ENCODE measurements around the gene PCBP3.

Gene PCBP3

GRCh38 chr21:45600248-45600647 lies 43.3 kb upstream of the PCBP3 start:
- TF ChIP-seq CTCF (IDR thresholded peaks at IDR 0.05) = no peak

DNA sequence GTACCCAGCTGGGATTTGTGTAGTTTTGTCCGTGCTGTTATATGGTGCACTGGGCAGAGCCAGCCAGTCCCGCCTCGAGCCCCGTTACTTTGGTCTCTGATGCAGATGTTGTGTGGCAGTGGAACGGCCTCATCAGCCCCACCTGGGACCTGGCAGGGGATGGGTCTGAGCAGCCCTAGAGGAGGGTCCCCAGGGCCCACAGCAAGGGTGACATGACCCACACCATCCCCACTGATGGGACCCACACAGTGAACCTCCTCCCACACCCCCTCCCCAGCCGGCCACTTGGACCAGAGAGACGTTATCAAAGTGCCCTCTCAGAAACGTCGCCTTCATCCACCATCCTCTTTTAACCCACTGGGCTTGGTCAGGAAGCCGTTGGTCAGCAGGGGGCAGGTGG lies 42.0 kb upstream of the PCBP3 start:
- no peak for TF ChIP-seq CTCF (IDR thresholded peaks at IDR 0.05)

DNA sequence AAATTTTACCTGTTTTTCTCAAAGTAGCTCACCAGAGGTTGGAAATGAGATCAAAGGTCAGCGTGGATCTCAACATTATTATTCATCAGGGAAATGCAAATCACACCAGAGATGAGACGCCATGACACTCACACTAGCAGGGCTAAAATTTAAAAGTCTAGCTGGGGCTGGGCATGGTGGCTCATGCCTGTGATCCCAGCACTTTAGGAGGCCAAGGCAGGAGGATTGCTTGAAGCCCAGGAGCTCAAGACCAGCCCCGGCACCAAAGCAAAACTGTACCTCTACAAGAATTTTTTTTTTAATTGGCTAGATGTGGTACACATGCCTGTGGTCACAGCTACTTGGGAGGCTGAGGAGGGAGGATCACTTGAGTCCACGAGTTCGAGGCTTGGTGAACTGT lies 41.4 kb upstream of the PCBP3 start:
- TF ChIP-seq CTCF (IDR thresholded peaks at IDR 0.05) = no peak

DNA sequence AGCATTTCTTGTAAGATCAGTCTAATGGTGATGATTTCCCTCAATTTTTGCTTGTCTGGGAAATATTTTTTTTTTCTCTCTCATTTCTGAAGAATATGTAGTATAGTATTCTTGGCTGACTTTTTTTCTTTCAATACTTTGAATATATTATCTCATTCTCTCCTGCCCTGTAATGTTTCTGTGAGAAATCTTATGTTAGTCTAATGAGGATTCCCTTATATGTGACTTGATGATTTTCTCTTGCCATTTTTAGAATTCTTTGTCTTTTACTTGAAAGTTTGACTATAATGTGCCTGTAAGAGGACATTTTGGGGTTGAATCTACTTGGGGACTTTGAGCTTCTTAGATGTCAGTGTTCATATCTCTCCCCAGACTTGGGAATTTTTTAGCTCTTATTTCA lies 40.0 kb upstream of the PCBP3 start:
- TF ChIP-seq CTCF (IDR thresholded peaks at IDR 0.05) = no peak

DNA sequence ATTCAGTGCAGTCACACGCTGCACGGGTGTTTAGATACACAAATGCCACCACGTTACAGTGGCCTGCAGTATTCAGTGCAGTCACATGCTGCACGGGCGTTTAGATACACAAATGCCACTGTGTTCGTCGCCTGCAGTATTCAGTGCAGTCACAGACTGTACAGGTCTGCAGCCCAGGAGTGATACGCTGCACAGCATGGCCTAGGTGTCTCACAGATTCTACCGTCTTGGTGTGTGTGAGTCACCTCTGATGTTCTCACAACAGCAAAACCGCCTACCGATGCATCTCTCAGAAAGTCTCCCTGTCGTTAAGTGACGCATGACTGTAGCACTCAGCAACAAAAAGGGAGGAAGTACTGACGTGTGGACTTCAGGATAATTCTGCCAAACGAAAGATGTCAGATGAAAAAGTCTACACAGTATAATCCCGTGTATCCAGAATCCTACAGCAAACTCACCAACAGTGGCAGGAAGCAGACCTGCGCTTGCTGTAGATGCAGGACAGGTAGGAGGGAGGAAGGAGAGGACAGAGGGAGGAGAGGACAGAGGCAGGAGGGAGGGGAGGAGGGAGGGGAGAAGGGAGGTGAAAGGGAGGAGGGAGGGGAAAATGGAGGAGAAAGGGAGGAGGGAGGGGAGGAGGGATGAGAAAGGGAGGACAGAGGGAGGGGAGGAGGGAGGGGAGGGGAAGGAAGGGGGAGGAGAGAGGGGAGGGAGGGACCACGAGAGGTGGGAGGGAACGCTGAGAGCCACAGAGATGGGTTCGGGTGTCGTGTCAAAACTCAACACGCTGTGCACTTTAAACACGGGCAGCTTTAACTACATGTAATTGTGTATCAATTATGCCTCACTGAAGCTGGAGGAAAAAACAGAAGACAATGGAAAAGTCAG lies 36.3 kb upstream of the PCBP3 start:
- no peak for TF ChIP-seq CTCF (IDR thresholded peaks at IDR 0.05)

GRCh38 chr21:45607909-45608295 lies 35.6 kb upstream of the PCBP3 start:
- no peak for TF ChIP-seq CTCF (IDR thresholded peaks at IDR 0.05)

DNA sequence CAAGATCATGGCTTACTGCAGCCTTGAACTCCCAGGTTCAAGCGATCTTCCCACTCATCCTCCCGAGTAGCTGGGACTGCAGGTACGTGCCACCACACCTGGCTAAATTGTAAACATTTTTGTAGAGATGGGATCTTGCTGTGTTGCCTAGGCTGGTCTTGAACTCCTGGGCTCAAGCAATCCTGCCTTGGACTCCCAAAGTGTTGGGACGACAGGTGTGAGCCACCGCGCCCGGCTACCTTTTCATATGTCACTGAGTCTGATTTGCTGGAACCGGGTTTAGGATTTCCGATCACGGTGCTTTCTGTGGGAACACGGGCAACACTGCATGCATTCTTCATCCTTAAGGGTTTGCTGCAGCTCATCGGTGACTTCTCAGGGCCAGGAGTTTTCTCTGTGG lies 32.2 kb upstream of the PCBP3 start:
- TF ChIP-seq CTCF (IDR thresholded peaks at IDR 0.05) = no peak

Data from LNCAP (cell line).